Fibroblast of the aortic adventitia (primary cell): ENCODE data around the gene GMPS. TPM values are rescaled to one million over a fixed set of nuclear protein-coding genes. Genes with fewer than 3 reads are reported as not detected.
A peak's percentile ranks its signal among the peaks of the same experiment; 100 is the strongest.
"Not testable (repeated sequence)": the region's sequence is repeated elsewhere in the genome, so short reads cannot be mapped to it uniquely, and the experiment has no call there.

Experiments
- DNase-seq: peaks from one replicate; pipeline ENCODE4 v3.0.0-alpha.2; 2010; ENCODE audit warnings: low read depth
- H3K4me3 ChIP-seq: 2 replicates; pipeline ENCODE4 v1.5.1; 2011; ENCODE audit warnings: low read depth, mild to moderate bottlenecking, control low read depth, low read length, moderate library complexity
- total RNA-seq: library from RNA; depleted of rRNA; stranded (reverse); fragments of >200 nt; gene quantifications from 2 replicates; pipeline ENCODE4 v1.2.3, GENCODE V29; 2012; ENCODE audit warnings: low replicate concordance
- TF ChIP-seq, protein P1 (sequence below): IDR thresholded peaks from 2 replicates; pipeline ENCODE4 v1.5.1; 2011; ENCODE audit warnings: mild to moderate bottlenecking, low read length, control low read depth, inconsistent platforms; ENCODE audit not compliant: insufficient read depth

GMPS gene
- total RNA-seq, 1 donor: 87.5 TPM

DNA sequence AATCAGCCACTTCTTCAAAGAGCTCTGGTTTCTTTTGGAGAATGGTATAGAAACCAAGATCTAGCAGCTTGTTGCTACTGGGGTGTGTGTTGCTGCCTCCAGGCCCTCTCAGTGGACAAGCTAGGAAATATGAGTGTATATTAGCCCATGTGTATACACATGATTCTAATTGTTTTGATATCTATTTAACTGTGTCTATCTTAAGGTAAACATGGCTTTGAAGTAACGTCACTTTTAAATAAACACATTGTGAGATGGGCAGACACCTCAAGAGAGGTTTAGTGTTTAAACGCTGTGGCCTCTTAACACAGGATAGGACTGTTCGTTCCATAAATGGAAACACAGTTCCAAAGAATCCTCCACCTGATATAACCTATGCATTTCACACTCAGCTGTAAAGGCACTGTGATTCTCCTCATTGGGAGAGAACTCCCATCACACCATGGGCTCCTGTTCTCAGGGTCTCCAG is 87.0 kb downstream of the GMPS start:
- DNase-seq: no peak
- TF ChIP-seq, protein P1, sequence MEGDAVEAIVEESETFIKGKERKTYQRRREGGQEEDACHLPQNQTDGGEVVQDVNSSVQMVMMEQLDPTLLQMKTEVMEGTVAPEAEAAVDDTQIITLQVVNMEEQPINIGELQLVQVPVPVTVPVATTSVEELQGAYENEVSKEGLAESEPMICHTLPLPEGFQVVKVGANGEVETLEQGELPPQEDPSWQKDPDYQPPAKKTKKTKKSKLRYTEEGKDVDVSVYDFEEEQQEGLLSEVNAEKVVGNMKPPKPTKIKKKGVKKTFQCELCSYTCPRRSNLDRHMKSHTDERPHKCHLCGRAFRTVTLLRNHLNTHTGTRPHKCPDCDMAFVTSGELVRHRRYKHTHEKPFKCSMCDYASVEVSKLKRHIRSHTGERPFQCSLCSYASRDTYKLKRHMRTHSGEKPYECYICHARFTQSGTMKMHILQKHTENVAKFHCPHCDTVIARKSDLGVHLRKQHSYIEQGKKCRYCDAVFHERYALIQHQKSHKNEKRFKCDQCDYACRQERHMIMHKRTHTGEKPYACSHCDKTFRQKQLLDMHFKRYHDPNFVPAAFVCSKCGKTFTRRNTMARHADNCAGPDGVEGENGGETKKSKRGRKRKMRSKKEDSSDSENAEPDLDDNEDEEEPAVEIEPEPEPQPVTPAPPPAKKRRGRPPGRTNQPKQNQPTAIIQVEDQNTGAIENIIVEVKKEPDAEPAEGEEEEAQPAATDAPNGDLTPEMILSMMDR: no peak
- H3K4me3 ChIP-seq: no peak overlapping the region

GRCh38 chr3:155958676-155959075 is 88.2 kb downstream of the GMPS start:
- DNase-seq: no peak
- TF ChIP-seq, protein P1: no peak

GRCh38 chr3:155960060-155960459 is 89.6 kb downstream of the GMPS start:
- H3K4me3 ChIP-seq: no peak overlapping the region
- TF ChIP-seq, protein P1: no peak
- peak; percentile 94 for DNase-seq

More at GRCh38 chr3:155958676-155959075, 88.2 kb downstream of the GMPS start:
- H3K4me3 ChIP-seq: no peak overlapping the region

GRCh38 chr3:155961044-155961443 is 90.6 kb downstream of the GMPS start:
- not testable (repeated sequence) for DNase-seq, H3K4me3 ChIP-seq

- peak; percentile 58 for DNase-seq
- no peak overlapping the region for H3K4me3 ChIP-seq
- TF ChIP-seq, protein P1: no peak
Observed at GRCh38 chr3:155963570-155963969, 93.1 kb downstream of the GMPS start.

GRCh38 chr3:155970398-155970797 is 99.9 kb downstream of the GMPS start:
- DNase-seq: no peak
- no peak overlapping the region for H3K4me3 ChIP-seq
- TF ChIP-seq, protein P1: no peak

DNA sequence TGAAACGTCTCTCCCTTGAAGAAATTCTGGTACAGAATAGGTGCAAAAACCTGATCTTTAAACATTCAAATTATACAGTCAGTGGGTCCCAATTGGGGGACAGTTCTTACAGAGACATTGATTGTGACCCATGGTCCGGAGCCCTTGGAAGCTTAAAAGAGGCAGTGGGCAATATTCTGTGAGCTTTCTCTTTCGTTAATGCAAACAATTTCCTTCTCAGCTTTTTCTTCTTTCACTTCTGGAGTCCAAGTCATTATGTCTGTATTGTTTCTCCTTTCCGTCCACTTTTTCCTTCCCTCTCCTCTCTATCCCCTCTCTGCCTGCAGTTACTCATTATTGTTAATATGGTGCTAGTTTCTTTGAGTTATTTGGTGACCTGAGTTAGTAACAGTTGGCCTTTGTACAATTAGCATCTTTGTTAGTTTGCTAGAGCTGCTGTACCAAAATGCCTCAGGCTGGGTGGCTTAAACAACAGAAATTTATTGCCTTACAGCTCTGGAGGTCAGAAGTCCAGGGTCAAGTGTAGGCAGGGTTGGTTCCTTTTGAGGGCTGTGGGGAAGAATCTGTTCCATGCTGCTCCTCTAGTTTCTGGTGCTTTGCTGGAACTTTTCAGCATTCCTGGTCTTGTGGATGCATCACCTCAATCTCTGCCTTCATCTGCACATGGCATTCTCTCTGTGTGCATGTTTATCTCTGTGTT is 102.6 kb downstream of the GMPS start:
- TF ChIP-seq, protein P1: no peak
- no peak for DNase-seq
- no peak overlapping the region for H3K4me3 ChIP-seq
